ENCODE measurements around the gene USF2. TPM values are rescaled to one million over a fixed set of nuclear protein-coding genes. Genes with fewer than 3 reads are reported as not detected.

USF2 gene
- total RNA-seq, 4 donors from 2014 or later = 42.4 to 121 (median 99.2) TPM

GRCh38 chr19:35276706-35277281 is 8.0 kb downstream of the USF2 start:
- TF ChIP-seq CTCF (IDR thresholded peaks at IDR 0.05; ENCODE audit: low read depth) = no peak

GRCh38 chr19:35278578-35279284 is 10.0 kb downstream of the USF2 start:
- TF ChIP-seq CTCF (IDR thresholded peaks at IDR 0.05; ENCODE audit: low read depth) = no peak

- TF ChIP-seq CTCF (IDR thresholded peaks at IDR 0.05; ENCODE audit: low read depth) = no peak
Measured at GRCh38 chr19:35279374-35279773, 10.6 kb downstream of the USF2 start.

GRCh38 chr19:35279985-35280821 is 11.4 kb downstream of the USF2 start:
- TF ChIP-seq CTCF (IDR thresholded peaks at IDR 0.05; ENCODE audit: low read depth) = no peak

GRCh38 chr19:35281303-35281702 is 12.5 kb downstream of the USF2 start:
- TF ChIP-seq CTCF (IDR thresholded peaks at IDR 0.05; ENCODE audit: low read depth) = no peak

- no peak for TF ChIP-seq CTCF (IDR thresholded peaks at IDR 0.05; ENCODE audit: low read depth)
Measured at GRCh38 chr19:35284153-35285094, 15.7 kb downstream of the USF2 start.
